CD4-positive, alpha-beta T cell treated with Interleukin-15 for 1 hour (primary cell): ENCODE results near the gene YIPF2.

ENCODE experiments used
- DNase-seq: peaks from one replicate; pipeline ENCODE4 v3.0.0-alpha.2; 2020

The YIPF2 gene

GRCh38 chr19:10936661-10937084 lies 8.2 kb upstream of the YIPF2 start:
- DNase-seq, result no peak

- no peak for DNase-seq
Measured at GRCh38 chr19:10935371-10936059, 7.1 kb upstream of the YIPF2 start.

- no peak for DNase-seq
Measured at GRCh38 chr19:10929402-10929794, 959 bp upstream of the YIPF2 start.

GRCh38 chr19:10927730-10928562 lies 493 bp downstream of the YIPF2 start:
- no peak for DNase-seq

- DNase-seq, result no peak
Measured at GRCh38 chr19:10924597-10924996, 3.8 kb downstream of the YIPF2 start.

- DNase-seq, result no peak
Measured at GRCh38 chr19:10923260-10924112, 5.0 kb downstream of the YIPF2 start.

- DNase-seq, result no peak
Measured at GRCh38 chr19:10922638-10923014, 5.8 kb downstream of the YIPF2 start.

GRCh38 chr19:10921910-10922637 lies 6.4 kb downstream of the YIPF2 start:
- DNase-seq, result no peak

- DNase-seq, result no peak
Measured at GRCh38 chr19:10921199-10921909, 7.1 kb downstream of the YIPF2 start.

- DNase-seq, result no peak
Measured at GRCh38 chr19:10920781-10921180, 7.7 kb downstream of the YIPF2 start.

GRCh38 chr19:10920288-10920655 lies 8.2 kb downstream of the YIPF2 start:
- no peak for DNase-seq

GRCh38 chr19:10919352-10920287 lies 8.8 kb downstream of the YIPF2 start:
- DNase-seq, result no peak

GRCh38 chr19:10918359-10918758 lies 10.1 kb downstream of the YIPF2 start:
- DNase-seq, result no peak

- no peak for DNase-seq
Measured at GRCh38 chr19:10916602-10917001, 11.8 kb downstream of the YIPF2 start.

GRCh38 chr19:10915130-10916091 lies 13.0 kb downstream of the YIPF2 start:
- no peak for DNase-seq

GRCh38 chr19:10913716-10914340 lies 14.6 kb downstream of the YIPF2 start:
- no peak for DNase-seq

- no peak for DNase-seq
Measured at GRCh38 chr19:10912619-10913018, 15.8 kb downstream of the YIPF2 start.

GRCh38 chr19:10911579-10912363 lies 16.7 kb downstream of the YIPF2 start:
- no peak for DNase-seq
